SK-N-MC (cell line): ENCODE data around the gene NANOS2.
A peak's percentile ranks its signal among the peaks of the same experiment; 100 is the strongest.

ENCODE experiments used
- DNase-seq: peaks from one replicate; pipeline ENCODE4 v3.0.0-alpha.2; 2011; ENCODE audit warnings: low read depth, low spot score
- H3K27ac ChIP-seq: fragments of 200-600 bp; sonication (generic); 2 replicates; pipeline ENCODE4 v1.5.1; 2016; ENCODE audit warnings: mixed run types
- H3K36me3 ChIP-seq: fragments of 200-600 bp; sonication (generic); 2 replicates; pipeline ENCODE4 v1.6.1; 2017; ENCODE audit warnings: antibody characterized with exemption, low read length, mixed read lengths; ENCODE audit not compliant: insufficient read depth
- H3K4me3 ChIP-seq: fragments of 200-600 bp; sonication (generic); 2 replicates; pipeline ENCODE4 v1.5.1; 2016
- H3K9ac ChIP-seq: fragments of 200-600 bp; sonication (generic); 2 replicates; pipeline ENCODE4 v1.8.0; 2017; ENCODE audit warnings: mixed run types, mixed read lengths; ENCODE audit not compliant: insufficient read length
- H3K9me3 ChIP-seq: fragments of 200-600 bp; sonication (generic); 2 replicates; pipeline ENCODE4 v1.6.1; 2017; ENCODE audit warnings: low read depth, mild to moderate bottlenecking, antibody characterized with exemption, low read length, moderate library complexity, mixed read lengths
- EZH2 ChIP-seq: fragments of 200-600 bp; sonication (generic); IDR thresholded peaks from one replicate; pipeline ENCODE4 v1.6.1; 2017; ENCODE audit warnings: antibody characterized with exemption
- FOXP2 ChIP-seq: optimal IDR thresholded peaks from 2 replicates; pipeline ENCODE3; 2011; ENCODE audit warnings: mild to moderate bottlenecking, moderate library complexity; ENCODE audit not compliant: insufficient read depth; ENCODE audit errors: extremely low read length, control extremely low read depth
- POLR2AphosphoS5 ChIP-seq: IDR thresholded peaks from 2 replicates; pipeline ENCODE4 v1.6.1; 2012; ENCODE audit warnings: mild to moderate bottlenecking, low read depth, low read length, borderline replicate concordance

The NANOS2 gene

DNA sequence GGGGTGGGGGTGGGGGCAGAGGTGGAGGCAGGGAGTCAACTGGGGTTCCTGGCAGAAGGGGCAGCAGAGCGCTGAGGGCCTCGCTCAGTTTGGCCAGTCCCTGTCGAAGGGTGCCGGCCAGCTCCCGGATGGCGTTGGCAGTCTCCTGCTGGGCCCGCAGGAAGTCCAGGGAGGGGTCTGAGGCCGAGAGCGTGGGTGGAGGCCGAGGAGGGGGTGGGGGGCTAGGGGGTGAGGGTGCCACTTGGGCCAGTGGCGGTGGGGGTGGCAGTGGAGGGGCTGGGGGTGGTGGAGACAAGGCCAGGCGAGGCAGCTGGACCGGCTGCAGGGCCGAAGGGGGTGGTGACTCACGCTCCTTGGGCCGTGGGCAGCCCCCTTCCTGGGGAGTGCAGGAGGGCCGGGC lies 23.7 kb downstream of the NANOS2 start:
- TF ChIP-seq POLR2AphosphoS5 (no peak), FOXP2 (no peak), EZH2 (no peak)
- no peaks in the 10 kb centered on the region; the same call in 1 of the 2 replicates for H3K36me3 ChIP-seq
- H3K9me3 ChIP-seq: no peaks in the 10 kb centered on the region
- H3K27ac ChIP-seq: no peak overlapping the region
- H3K9ac ChIP-seq: no peak overlapping the region
- DNase-seq: no peak
- H3K4me3 ChIP-seq: no peak overlapping the region

- Histone ChIP-seq H3K27ac (no peak overlapping the region), H3K36me3 (no peaks in the 10 kb centered on the region), H3K4me3 (no peak overlapping the region), H3K9ac (no peak overlapping the region), H3K9me3 (no peaks in the 10 kb centered on the region)
- no peak for DNase-seq
- TF ChIP-seq FOXP2 (no peak), POLR2AphosphoS5 (no peak)
Measured at GRCh38 chr19:45889210-45889885, 25.2 kb downstream of the NANOS2 start.

DNA sequence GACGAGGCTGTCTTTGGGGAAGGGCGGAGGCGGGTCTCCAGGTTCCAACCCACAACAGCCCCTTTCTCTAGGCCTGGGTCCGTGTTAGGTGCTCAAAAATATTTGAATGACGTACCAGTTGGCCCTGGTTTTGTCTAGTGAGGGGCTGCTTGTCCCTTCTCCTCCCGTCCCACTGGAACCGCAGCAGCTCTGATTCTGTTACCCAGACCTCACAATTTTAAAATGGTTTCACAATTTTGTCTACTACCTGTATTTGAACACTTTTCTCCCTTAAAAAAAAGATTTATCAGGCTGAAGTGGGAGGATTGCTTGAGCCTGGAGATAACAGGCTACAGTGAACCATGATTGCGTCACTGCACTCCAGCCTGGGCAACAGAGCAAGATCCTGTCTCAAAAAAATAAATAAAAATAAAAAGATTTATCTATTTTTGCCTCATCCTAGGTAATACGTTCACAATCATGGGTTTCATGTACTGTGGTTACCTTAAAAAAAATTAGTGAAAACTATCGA lies 27.3 kb downstream of the NANOS2 start:
- peak overlapping the region; percentile 93 for H3K27ac ChIP-seq
- TF ChIP-seq FOXP2 (no peak), POLR2AphosphoS5 (no peak), EZH2 (no peak)

DNA sequence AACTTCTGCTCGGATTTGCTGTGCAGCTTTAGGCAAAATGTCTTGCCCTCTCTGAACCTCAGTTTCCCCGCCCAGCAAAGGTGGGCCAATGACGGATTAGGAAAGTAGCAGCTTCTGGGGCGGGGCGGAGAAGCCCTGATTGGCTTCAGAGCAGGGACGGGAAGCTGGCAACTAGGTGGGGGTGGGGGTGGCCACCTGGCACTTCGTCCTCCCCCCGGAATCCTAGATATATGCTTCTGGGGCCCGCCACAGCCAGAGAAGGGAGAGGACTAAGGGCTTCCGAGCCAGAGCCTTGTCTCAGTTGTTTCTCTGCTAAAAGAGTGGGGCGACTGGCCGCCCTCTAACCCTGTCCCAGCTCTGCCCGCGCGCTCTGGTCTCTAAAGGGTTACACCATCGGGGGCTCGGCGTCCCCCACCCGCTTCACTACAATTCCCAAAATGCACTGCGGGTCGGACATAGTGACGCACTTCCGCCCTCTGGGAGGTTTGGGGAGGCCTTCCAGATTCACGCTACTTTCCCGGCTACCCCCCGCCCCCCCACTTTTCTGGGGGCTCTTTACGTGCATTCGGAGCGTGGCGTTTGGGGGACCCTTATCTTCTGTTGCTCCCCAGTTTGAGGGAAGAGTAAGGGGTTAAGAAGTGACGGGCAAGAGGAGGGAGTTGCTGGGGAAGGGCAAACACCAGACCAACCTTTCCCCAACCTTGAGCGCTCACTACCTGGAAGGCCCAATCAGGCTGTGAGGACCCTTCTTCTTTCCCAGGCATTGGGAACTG lies 28.0 kb downstream of the NANOS2 start:
- TF ChIP-seq POLR2AphosphoS5 (peak; percentile 78), EZH2 (no peak), FOXP2 (no peak)
- H3K9me3 ChIP-seq: no peaks in the 10 kb centered on the region

More for the DNA sequence above, 27.3 kb downstream of the NANOS2 start:
- peak overlapping the region; percentile 88 for H3K9ac ChIP-seq
- DNase-seq: no peak
- H3K9me3 ChIP-seq: no peaks in the 10 kb centered on the region
- no peaks in the 10 kb centered on the region for H3K36me3 ChIP-seq
- H3K4me3 ChIP-seq: peak overlapping the region; percentile 98

DNA sequence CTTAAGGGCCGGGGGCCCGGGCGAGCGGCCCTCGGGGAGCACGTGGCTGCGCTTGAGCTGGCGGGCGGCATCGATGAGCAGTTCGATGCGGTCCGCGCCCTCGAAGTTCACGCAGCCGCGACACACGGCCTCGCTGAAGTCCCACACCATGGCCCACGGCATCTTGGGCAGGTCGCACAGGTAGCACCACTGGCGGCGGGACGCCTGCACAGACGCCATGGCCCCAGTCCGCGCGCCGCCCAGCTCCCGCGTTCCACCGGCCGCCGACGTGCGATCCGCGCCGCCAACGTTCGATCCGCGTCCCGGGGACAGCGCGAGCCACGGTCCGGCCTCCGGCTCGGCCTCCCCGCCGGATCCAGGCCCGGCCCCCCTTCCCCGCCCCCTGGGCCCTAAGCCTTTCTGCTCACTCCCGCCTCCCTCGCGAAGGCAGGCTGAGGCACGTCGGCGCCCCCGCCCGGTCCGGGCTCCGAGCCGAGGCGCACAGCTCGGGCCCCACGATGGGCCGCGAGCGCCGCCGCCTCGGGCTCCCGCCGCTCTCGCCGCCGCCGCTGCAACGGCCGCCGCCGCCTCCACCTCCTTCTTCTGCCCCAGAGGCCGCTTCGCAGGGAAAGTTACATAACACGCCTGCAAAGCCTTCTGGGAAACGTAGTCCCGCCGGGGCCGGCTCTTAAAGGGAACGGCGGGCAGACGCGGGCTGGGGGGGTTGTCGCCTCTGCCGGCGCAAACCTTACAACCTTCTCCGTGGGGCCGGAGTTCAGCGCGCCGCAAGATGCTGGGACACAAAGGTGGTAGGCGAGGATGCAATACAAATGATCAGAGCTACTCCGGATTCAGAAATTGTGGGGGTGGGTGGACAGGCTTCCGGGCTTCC lies 28.8 kb downstream of the NANOS2 start, which contains the start of gene IRF2BP1:
Gene IRF2BP1, minus strand, starts transcription at position 586 of the 871 bp plus-strand sequence. Its CDS starts 367 bp downstream, at position 219.
- H3K4me3 ChIP-seq: peak within 1 kb of the TSS; percentile 98
- H3K27ac ChIP-seq: peak within 1 kb of the TSS; percentile 93
- DNase-seq: peak; percentile 60
- TF ChIP-seq FOXP2: no peak
- TF ChIP-seq EZH2: no peak
- TF ChIP-seq POLR2AphosphoS5: peak; percentile 22; the same call in 1 of the 2 replicates
- peak within 1 kb of the TSS; percentile 88 for H3K9ac ChIP-seq
- H3K36me3 ChIP-seq: no peaks in the 10 kb centered on the region
- no peaks in the 10 kb centered on the region for H3K9me3 ChIP-seq

More for the DNA sequence above, 28.0 kb downstream of the NANOS2 start:
- Histone ChIP-seq H3K9ac (peak overlapping the region; percentile 88), H3K4me3 (peak overlapping the region; percentile 98), H3K36me3 (no peaks in the 10 kb centered on the region), H3K27ac (peak overlapping the region; percentile 93)
- DNase-seq: peak; percentile 77

DNA sequence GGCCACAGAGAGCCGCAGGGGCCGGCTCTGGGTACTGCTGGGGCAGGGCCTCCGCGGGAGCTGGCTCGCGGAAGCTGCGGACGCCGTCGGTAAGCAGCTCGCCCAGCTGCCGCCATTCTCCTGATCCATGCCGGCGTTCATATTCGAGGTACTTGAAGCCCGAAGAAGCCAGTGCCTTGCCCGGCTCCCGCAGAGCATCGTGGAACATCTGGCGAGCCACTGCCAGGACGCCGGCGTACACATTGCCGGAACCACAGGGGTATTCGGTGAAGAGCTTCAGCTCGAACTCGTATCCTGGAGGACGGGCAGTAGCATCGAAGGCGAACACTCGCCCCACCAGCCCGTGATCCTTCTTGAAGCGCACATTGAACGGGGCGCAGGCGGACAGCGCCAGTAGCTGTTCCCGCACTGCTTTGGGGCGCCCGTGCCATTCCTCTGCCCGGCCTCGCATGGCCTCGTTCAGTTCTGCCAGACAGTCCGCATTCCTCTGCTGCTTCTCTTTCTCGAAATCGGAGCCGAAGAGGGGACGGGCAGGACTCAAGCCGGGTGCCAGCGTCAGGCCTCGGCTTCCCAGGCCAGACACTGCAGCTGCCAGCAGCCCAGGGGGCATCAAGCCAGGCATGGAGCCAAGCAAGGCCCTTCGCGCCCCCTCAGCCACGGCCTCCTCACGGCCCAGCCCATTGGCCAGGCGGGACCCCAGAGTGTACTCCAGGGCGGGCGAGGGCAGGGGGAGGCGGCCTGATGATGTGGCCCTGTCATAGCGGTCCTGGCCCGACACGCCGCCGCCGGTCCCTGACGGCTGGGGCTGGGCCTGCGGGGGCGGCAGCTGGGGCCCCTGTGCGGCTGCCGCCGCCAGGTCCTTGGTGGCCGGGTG lies 29.7 kb downstream of the NANOS2 start:
- no peak overlapping the region for H3K27ac ChIP-seq
- DNase-seq: no peak
- H3K9ac ChIP-seq: peak overlapping the region; percentile 88
- no peaks in the 10 kb centered on the region for H3K36me3 ChIP-seq
- H3K4me3 ChIP-seq: peak overlapping the region; percentile 98
- H3K9me3 ChIP-seq: no peaks in the 10 kb centered on the region
- no peak for TF ChIP-seq EZH2
- TF ChIP-seq POLR2AphosphoS5: no peak
- no peak for TF ChIP-seq FOXP2

DNA sequence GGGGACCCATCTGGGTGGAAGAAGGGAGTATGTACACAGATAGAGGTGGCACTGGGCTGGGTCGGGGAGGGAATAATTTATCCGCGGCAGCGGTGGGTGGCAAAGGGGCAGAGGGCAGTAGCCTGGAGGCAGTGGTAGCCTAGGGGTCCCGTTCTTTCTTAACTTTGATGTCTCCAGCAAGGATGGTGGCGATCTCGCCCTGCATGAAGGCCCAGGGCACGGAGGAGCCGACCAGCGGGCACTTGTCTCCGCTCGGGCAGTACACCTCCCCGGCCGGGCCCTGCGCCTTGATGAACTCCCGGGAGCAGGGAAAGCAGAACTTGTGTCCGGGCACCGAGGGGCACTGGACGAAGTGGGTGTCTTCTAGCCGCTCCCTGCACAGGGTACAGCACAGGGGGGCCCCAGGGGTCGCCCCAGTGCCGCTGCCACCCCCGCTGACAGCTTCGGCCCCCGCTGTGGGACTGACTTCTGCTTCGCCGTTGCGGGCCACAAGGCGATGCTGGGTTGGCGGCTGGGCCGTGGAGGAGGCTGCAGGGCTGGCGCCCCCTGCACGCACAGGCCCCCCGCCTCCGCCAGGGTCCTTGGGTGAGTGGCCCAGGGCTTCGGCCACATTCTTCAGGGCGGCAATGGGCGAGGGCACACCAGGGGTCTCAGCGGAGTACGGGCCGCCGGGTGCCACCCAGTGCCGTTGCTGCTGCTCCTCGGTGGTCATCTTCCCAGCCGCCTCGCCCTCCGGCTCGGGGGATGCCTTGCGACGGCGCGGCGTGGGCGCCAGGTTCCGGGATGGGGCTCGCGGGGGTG lies 30.5 kb downstream of the NANOS2 start:
- peak overlapping the region; percentile 52 for H3K4me3 ChIP-seq
- no peak overlapping the region for H3K27ac ChIP-seq
- H3K9ac ChIP-seq: no peak overlapping the region
- DNase-seq: no peak
- no peaks in the 10 kb centered on the region for H3K36me3 ChIP-seq
- TF ChIP-seq POLR2AphosphoS5: no peak
- TF ChIP-seq EZH2: no peak
- TF ChIP-seq FOXP2: no peak
- H3K9me3 ChIP-seq: no peaks in the 10 kb centered on the region
